ENCODE results near the gene GAPDH.
"Not testable (repeated sequence)": the region's sequence is repeated elsewhere in the genome, so short reads cannot be mapped to it uniquely, and the experiment has no call there.

The GAPDH gene

GRCh38 chr12:6528539-6529235 is 5.6 kb upstream of the GAPDH start:
- in situ Hi-C loops (cut with MboI; ENCODE audit: low sequenced_read_pairs) = no loop called here

GRCh38 chr12:6529291-6529737 is 5.0 kb upstream of the GAPDH start:
- in situ Hi-C loops (cut with MboI; ENCODE audit: low sequenced_read_pairs) = no loop called here

DNA sequence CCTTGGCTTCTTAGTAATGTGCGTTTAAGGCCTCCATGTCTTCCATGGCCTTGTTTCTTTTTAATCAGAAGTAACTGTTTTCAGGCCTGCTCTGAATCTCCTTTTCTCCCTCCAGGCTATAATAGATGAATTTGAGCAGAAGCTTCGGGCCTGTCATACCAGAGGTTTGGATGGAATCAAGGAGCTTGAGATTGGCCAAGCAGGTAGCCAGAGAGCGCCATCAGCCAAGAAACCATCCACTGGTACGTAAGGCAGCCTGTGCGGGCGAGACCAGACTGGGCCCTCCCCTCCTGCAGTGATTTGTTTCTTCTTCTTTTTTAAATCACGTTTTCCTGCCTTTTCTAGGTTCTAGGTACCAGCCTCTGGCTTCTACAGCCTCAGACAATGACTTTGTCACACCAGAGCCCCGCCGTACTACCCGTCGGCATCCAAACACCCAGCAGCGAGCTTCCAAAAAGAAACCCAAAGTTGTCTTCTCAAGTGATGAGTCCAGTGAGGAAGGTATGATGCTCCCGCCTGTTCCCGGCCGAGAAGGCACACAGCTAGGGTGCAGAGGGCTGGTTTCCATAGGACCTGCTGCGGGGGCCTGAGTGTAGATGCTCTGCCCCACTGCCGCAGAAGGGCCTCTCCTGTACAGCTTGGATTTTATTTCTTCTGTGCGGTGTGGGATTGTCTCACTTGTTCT is 3.6 kb upstream of the GAPDH start:
- in situ Hi-C loops (cut with MboI; ENCODE audit: low sequenced_read_pairs) = no loop called here

- in situ Hi-C loops (cut with MboI; ENCODE audit: low sequenced_read_pairs) = no loop called here
These were observed 2.0 kb upstream of the GAPDH start for GRCh38 chr12:6532051-6532926.

DNA sequence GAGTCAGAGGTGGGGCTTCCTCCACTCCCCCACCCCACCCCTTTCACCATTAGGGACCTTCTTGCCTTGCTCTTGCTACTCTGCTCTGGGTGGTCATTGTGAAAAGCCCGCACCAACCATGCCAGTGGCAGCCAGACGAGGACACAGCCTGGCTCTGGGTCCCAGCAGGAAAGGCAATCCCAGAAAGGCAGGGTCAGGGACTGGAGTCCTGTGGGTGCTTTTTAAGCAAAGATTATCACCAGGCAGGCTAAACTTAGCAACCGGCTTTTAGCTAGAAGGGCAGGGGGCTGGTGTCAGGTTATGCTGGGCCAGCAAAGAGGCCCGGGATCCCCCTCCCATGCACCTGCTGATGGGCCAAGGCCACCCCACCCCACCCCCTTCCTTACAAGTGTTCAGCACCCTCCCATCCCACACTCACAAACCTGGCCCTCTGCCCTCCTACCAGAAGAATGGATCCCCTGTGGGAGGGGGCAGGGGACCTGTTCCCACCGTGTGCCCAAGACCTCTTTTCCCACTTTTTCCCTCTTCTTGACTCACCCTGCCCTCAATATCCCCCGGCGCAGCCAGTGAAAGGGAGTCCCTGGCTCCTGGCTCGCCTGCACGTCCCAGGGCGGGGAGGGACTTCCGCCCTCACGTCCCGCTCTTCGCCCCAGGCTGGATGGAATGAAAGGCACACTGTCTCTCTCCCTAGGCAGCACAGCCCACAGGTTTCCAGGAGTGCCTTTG is 1.2 kb upstream of the GAPDH start:
- in situ Hi-C loops (cut with MboI; ENCODE audit: low sequenced_read_pairs) = no loop called here

- in situ Hi-C loops (cut with MboI; ENCODE audit: low sequenced_read_pairs) = no loop called here
These were observed 729 bp upstream of the GAPDH start for GRCh38 chr12:6533653-6533922.

GRCh38 chr12:6534695-6534944 is 303 bp downstream of the GAPDH start:
- in situ Hi-C loops (cut with MboI; ENCODE audit: low sequenced_read_pairs) = no loop called here

DNA sequence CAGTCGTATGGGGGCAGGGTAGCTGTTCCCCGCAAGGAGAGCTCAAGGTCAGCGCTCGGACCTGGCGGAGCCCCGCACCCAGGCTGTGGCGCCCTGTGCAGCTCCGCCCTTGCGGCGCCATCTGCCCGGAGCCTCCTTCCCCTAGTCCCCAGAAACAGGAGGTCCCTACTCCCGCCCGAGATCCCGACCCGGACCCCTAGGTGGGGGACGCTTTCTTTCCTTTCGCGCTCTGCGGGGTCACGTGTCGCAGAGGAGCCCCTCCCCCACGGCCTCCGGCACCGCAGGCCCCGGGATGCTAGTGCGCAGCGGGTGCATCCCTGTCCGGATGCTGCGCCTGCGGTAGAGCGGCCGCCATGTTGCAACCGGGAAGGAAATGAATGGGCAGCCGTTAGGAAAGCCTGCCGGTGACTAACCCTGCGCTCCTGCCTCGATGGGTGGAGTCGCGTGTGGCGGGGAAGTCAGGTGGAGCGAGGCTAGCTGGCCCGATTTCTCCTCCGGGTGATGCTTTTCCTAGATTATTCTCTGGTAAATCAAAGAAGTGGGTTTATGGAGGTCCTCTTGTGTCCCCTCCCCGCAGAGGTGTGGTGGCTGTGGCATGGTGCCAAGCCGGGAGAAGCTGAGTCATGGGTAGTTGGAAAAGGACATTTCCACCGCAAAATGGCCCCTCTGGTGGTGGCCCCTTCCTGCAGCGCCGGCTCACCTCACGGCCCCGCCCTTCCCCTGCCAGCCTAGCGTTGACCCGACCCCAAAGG is 804 bp downstream of the GAPDH start:
- in situ Hi-C loops (cut with MboI; ENCODE audit: low sequenced_read_pairs) = no loop called here

- in situ Hi-C loops (cut with MboI; ENCODE audit: low sequenced_read_pairs) = no loop called here
These were observed 1.3 kb downstream of the GAPDH start for GRCh38 chr12:6535697-6535946.

DNA sequence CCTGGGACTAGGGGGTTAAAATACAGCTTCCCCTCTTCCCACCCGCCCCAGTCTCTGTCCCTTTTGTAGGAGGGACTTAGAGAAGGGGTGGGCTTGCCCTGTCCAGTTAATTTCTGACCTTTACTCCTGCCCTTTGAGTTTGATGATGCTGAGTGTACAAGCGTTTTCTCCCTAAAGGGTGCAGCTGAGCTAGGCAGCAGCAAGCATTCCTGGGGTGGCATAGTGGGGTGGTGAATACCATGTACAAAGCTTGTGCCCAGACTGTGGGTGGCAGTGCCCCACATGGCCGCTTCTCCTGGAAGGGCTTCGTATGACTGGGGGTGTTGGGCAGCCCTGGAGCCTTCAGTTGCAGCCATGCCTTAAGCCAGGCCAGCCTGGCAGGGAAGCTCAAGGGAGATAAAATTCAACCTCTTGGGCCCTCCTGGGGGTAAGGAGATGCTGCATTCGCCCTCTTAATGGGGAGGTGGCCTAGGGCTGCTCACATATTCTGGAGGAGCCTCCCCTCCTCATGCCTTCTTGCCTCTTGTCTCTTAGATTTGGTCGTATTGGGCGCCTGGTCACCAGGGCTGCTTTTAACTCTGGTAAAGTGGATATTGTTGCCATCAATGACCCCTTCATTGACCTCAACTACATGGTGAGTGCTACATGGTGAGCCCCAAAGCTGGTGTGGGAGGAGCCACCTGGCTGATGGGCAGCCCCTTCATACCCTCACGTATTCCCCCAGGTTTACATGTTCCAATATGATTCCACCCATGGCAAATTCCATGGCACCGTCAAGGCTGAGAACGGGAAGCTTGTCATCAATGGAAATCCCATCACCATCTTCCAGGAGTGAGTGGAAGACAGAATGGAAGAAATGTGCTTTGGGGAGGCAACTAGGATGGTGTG is 1.9 kb downstream of the GAPDH start:
- in situ Hi-C loops (cut with MboI; ENCODE audit: low sequenced_read_pairs) = no loop called here

DNA sequence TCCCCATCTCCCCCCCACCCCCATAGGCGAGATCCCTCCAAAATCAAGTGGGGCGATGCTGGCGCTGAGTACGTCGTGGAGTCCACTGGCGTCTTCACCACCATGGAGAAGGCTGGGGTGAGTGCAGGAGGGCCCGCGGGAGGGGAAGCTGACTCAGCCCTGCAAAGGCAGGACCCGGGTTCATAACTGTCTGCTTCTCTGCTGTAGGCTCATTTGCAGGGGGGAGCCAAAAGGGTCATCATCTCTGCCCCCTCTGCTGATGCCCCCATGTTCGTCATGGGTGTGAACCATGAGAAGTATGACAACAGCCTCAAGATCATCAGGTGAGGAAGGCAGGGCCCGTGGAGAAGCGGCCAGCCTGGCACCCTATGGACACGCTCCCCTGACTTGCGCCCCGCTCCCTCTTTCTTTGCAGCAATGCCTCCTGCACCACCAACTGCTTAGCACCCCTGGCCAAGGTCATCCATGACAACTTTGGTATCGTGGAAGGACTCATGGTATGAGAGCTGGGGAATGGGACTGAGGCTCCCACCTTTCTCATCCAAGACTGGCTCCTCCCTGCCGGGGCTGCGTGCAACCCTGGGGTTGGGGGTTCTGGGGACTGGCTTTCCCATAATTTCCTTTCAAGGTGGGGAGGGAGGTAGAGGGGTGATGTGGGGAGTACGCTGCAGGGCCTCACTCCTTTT is 2.7 kb downstream of the GAPDH start:
- in situ Hi-C loops (cut with MboI; ENCODE audit: low sequenced_read_pairs) = no loop called here

DNA sequence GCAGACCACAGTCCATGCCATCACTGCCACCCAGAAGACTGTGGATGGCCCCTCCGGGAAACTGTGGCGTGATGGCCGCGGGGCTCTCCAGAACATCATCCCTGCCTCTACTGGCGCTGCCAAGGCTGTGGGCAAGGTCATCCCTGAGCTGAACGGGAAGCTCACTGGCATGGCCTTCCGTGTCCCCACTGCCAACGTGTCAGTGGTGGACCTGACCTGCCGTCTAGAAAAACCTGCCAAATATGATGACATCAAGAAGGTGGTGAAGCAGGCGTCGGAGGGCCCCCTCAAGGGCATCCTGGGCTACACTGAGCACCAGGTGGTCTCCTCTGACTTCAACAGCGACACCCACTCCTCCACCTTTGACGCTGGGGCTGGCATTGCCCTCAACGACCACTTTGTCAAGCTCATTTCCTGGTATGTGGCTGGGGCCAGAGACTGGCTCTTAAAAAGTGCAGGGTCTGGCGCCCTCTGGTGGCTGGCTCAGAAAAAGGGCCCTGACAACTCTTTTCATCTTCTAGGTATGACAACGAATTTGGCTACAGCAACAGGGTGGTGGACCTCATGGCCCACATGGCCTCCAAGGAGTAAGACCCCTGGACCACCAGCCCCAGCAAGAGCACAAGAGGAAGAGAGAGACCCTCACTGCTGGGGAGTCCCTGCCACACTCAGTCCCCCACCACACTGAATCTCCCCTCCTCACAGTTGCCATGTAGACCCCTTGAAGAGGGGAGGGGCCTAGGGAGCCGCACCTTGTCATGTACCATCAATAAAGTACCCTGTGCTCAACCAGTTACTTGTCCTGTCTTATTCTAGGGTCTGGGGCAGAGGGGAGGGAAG is 3.5 kb downstream of the GAPDH start:
- in situ Hi-C loops (cut with MboI; ENCODE audit: low sequenced_read_pairs) = not testable (repeated sequence)

DNA sequence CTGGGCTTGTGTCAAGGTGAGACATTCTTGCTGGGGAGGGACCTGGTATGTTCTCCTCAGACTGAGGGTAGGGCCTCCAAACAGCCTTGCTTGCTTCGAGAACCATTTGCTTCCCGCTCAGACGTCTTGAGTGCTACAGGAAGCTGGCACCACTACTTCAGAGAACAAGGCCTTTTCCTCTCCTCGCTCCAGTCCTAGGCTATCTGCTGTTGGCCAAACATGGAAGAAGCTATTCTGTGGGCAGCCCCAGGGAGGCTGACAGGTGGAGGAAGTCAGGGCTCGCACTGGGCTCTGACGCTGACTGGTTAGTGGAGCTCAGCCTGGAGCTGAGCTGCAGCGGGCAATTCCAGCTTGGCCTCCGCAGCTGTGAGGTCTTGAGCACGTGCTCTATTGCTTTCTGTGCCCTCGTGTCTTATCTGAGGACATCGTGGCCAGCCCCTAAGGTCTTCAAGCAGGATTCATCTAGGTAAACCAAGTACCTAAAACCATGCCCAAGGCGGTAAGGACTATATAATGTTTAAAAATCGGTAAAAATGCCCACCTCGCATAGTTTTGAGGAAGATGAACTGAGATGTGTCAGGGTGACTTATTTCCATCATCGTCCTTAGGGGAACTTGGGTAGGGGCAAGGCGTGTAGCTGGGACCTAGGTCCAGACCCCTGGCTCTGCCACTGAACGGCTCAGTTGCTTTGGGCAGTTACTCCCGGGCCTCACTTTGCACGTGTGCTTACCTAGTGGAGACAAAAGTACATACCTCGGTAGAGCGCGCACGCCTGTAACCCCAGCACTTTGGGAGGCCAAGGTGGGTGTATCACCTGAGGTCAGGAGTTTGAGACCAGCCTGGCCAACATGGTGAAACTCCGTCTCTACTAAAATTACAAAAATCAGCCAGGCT is 4.3 kb downstream of the GAPDH start:
- in situ Hi-C loops (cut with MboI; ENCODE audit: low sequenced_read_pairs) = no loop called here

GRCh38 chr12:6539314-6539682 is 5.0 kb downstream of the GAPDH start:
- in situ Hi-C loops (cut with MboI; ENCODE audit: low sequenced_read_pairs) = no loop called here

GRCh38 chr12:6539707-6540134 is 5.4 kb downstream of the GAPDH start:
- in situ Hi-C loops (cut with MboI; ENCODE audit: low sequenced_read_pairs) = no loop called here

GRCh38 chr12:6540181-6540877 is 6.0 kb downstream of the GAPDH start:
- in situ Hi-C loops (cut with MboI; ENCODE audit: low sequenced_read_pairs) = no loop called here
